ENCODE measurements around the gene FBXW8. TPM values are rescaled to one million over a fixed set of nuclear protein-coding genes. Genes with fewer than 3 reads are reported as not detected.

Gene FBXW8
- polyA plus RNA-seq, 3 donors, result 2.0 to 5.2 (median 2.7) TPM

GRCh38 chr12:116896411-116896924, 14.3 kb upstream of the FBXW8 start:
- Histone ChIP-seq H3K4me2 (replicated peaks; ENCODE audit: extremely low read depth, low read length, poor library complexity, severe bottlenecking) (no peak overlapping the region), H3K27me3 (ENCODE audit: control insufficient read depth in 2 of 2, insufficient read depth in 2 of 2, low read length in 2 of 2) (peaks cover 4 to 6% of the 10 kb centered on the region in 2 donors), H3K4me3 (replicated peaks in 1 of 3; ENCODE audit: low read depth in 2 of 3, low read length in 3 of 3) (no peak overlapping the region), H3K36me3 (replicated peaks in 1 of 2; ENCODE audit: control insufficient read depth in 1 of 2, insufficient read depth in 2 of 2, low read length in 2 of 2) (no peaks in the 10 kb centered on the region), H3K27ac (ENCODE audit: low read depth in 1 of 2, low read length in 2 of 2) (no peak overlapping the region), H4K20me1 (ENCODE audit: insufficient read depth, low read length) (no peaks in the 10 kb centered on the region), H3K4me1 (ENCODE audit: control insufficient read depth in 1 of 2, insufficient read depth in 2 of 2, low read length in 2 of 2) (no peaks in the 10 kb centered on the region), H3K9ac (ENCODE audit: insufficient read depth, low read length, poor library complexity, severe bottlenecking) (no peak overlapping the region), H2AFZ (ENCODE audit: insufficient read depth, low read depth, low read length, poor library complexity, severe bottlenecking) (no peak overlapping the region), H3K79me2 (ENCODE audit: insufficient read depth, low read length) (no peaks in the 10 kb centered on the region), H3K9me3 (replicated peaks in 1 of 2; ENCODE audit: control insufficient read depth in 1 of 2, insufficient read depth in 1 of 2, low read length in 2 of 2) (no peaks in the 10 kb centered on the region)
- intact Hi-C loops (cut with micrococcal nuclease), result no loop called here
- Mint-ChIP-seq H3K4me3 (no peak overlapping the region), H3K27ac (no peak overlapping the region), H3K27me3 (ENCODE audit: low read depth in 3 of 3) (peaks cover 14 to 20% (median 20%) of the 10 kb centered on the region in 3 donors), H3K36me3 (no peaks in the 10 kb centered on the region), H3K9me3 (peaks cover 0 to 4% (median 0%) of the 10 kb centered on the region in 7 donors), H3K4me1 (no peaks in the 10 kb centered on the region)
- no peak for TF ChIP-seq CTCF (IDR thresholded peaks at IDR 0.05)
- no peak for DNase-seq
- WGBS (ENCODE audit: insufficient coverage), result 71% methylated on average over 5 of the region's 7 CpGs

DNA sequence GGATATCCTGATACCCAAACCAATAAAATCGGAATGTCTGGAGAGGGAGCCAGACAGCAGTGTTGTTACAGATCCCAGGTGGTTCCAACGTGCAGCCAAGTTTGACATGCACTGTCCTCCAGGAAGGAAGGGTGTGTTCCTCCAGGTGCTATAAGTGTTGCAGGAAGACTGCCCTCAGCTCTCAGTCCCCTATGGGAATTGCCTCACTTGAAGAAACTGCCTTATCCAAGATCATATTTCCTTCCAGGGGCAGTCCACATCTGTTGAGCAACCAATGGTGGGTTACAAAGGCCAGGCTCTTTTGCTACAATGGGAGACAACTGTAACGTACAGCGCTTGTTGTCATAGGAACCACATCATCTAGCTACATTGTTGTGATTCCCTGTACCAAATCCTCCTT, 13.3 kb upstream of the FBXW8 start:
- Histone ChIP-seq H3K9me3 (replicated peaks in 1 of 2; ENCODE audit: control insufficient read depth in 1 of 2, insufficient read depth in 1 of 2, low read length in 2 of 2) (no peaks in the 10 kb centered on the region), H3K36me3 (replicated peaks in 1 of 2; ENCODE audit: control insufficient read depth in 1 of 2, insufficient read depth in 2 of 2, low read length in 2 of 2) (no peaks in the 10 kb centered on the region), H3K27me3 (ENCODE audit: control insufficient read depth in 2 of 2, insufficient read depth in 2 of 2, low read length in 2 of 2) (peaks cover 1 to 6% of the 10 kb centered on the region in 2 donors), H3K4me3 (replicated peaks in 1 of 3; ENCODE audit: low read depth in 2 of 3, low read length in 3 of 3) (no peak overlapping the region), H3K27ac (ENCODE audit: low read depth in 1 of 2, low read length in 2 of 2) (no peak overlapping the region), H3K4me1 (ENCODE audit: control insufficient read depth in 1 of 2, insufficient read depth in 2 of 2, low read length in 2 of 2) (no peaks in the 10 kb centered on the region), H3K4me2 (replicated peaks; ENCODE audit: extremely low read depth, low read length, poor library complexity, severe bottlenecking) (no peak overlapping the region), H3K9ac (ENCODE audit: insufficient read depth, low read length, poor library complexity, severe bottlenecking) (no peak overlapping the region), H4K20me1 (ENCODE audit: insufficient read depth, low read length) (no peaks in the 10 kb centered on the region), H2AFZ (ENCODE audit: insufficient read depth, low read depth, low read length, poor library complexity, severe bottlenecking) (no peak overlapping the region), H3K79me2 (ENCODE audit: insufficient read depth, low read length) (no peaks in the 10 kb centered on the region)
- Mint-ChIP-seq H3K9me3 (peaks cover 0 to 5% (median 0%) of the 10 kb centered on the region in 7 donors), H3K27ac (no peak overlapping the region), H3K27me3 (ENCODE audit: low read depth in 3 of 3) (peaks cover 13 to 23% (median 14%) of the 10 kb centered on the region in 3 donors), H3K4me3 (no peak overlapping the region), H3K4me1 (no peaks in the 10 kb centered on the region), H3K36me3 (no peaks in the 10 kb centered on the region)
- 100% methylated on average over 2 of the region's 4 CpGs for WGBS (ENCODE audit: insufficient coverage)
- intact Hi-C loops (cut with micrococcal nuclease), result no loop called here
- TF ChIP-seq CTCF (IDR thresholded peaks at IDR 0.05), result no peak
- DNase-seq, result no peak

Measured in CD14-positive monocyte (primary cell).